Measurements from ENCODE around the gene WFIKKN2. TPM values are rescaled to one million over a fixed set of nuclear protein-coding genes. Genes with fewer than 3 reads are reported as not detected.

WFIKKN2 gene
- total and polyA plus RNA-seq, 2 of the 8 experiments (the other 6 are each of a cell fraction or from before 2014, with no cell fraction given): 0.07 to 0.30 TPM

DNA sequence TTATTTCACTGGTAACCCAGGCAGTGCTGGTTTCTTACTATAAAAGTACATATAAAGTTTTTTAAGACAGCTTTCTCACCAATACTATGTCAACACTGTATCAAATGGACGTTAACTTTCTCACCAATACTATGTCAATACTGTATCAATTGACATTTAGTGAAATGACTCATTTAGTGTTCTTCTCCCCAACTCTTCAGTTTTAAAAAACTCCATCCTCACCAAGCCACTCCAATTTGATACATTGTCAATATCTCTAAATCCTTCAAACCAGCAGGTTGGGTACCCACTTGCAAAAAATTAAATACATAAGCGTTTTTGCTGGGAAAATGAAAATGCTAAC, 25.9 kb downstream of the WFIKKN2 start:
- no peak overlapping the region for H3K9ac ChIP-seq (replicated peaks in 1 of 4; ENCODE audit: extremely low read depth in 1 of 4, low read depth in 3 of 4, low read length in 3 of 4)
- no peaks in the 10 kb centered on the region for H3K79me1 ChIP-seq (ENCODE audit: low read depth, low read length)
- no peak overlapping the region for H3K14ac ChIP-seq (ENCODE audit: insufficient read length)
- DNase-seq (ENCODE audit: low read depth in 1 of 2, low spot score in 2 of 2): no peak
- H3K9me3 ChIP-seq (ENCODE audit: insufficient read depth in 2 of 2, low read depth in 1 of 2, low read length in 1 of 2): no peaks in the 10 kb centered on the region
- H3K79me2 ChIP-seq (ENCODE audit: control insufficient read depth in 1 of 2, insufficient read depth in 2 of 2, low read length in 2 of 2): peaks cover 0 to 37% of the 10 kb centered on the region in 2 experiments; a peak in 3 of 4 replicates
- no peak overlapping the region for H2BK20ac ChIP-seq (ENCODE audit: low read length)
- H4K8ac ChIP-seq (ENCODE audit: extremely low read depth, insufficient read depth, low read length): no peak overlapping the region
- H2AFZ ChIP-seq (ENCODE audit: low read length): no peak overlapping the region
- H2AK5ac ChIP-seq (ENCODE audit: low read depth, low read length): no peak overlapping the region
- H3K27ac ChIP-seq (ENCODE audit: low read depth, low read length): no peak overlapping the region
- 89% methylated on average over 2 of the region's 2 CpGs; no CpG with 5 or more reads in 1 of the 2 experiments for WGBS, 2 experiments (ENCODE audit: extremely low coverage in 1 of 2, insufficient coverage in 1 of 2, insufficient read length in 1 of 2, insufficient replicate concordance in 2 of 2, low coverage in 1 of 2, low lambda C conversion rate in 2 of 2, missing lambda C conversion rate in 1 of 2)
- H3K23ac ChIP-seq (ENCODE audit: insufficient read length): no peak overlapping the region
- no peak overlapping the region for H3K4ac ChIP-seq (replicated peaks; ENCODE audit: insufficient read length, low read depth, low read length)
- H2BK5ac ChIP-seq (ENCODE audit: low read depth, low read length): no peak overlapping the region
- TF ChIP-seq SRF (IDR thresholded peaks at IDR 0.05; ENCODE audit: low read depth, low read length) (no peak), FOSL1 (IDR thresholded peaks at IDR 0.05; ENCODE audit: insufficient read depth, low read depth, low read length) (no peak)
- TF ChIP-seq, protein P1, sequence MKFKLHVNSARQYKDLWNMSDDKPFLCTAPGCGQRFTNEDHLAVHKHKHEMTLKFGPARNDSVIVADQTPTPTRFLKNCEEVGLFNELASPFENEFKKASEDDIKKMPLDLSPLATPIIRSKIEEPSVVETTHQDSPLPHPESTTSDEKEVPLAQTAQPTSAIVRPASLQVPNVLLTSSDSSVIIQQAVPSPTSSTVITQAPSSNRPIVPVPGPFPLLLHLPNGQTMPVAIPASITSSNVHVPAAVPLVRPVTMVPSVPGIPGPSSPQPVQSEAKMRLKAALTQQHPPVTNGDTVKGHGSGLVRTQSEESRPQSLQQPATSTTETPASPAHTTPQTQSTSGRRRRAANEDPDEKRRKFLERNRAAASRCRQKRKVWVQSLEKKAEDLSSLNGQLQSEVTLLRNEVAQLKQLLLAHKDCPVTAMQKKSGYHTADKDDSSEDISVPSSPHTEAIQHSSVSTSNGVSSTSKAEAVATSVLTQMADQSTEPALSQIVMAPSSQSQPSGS (IDR thresholded peaks at IDR 0.05; ENCODE audit: low read length): no peak
- H2BK12ac ChIP-seq (ENCODE audit: low read depth, low read length): no peak overlapping the region
- H3K18ac ChIP-seq (ENCODE audit: extremely low read depth, low read length): no peak overlapping the region
- peaks cover 7 to 12% of the 10 kb centered on the region in 2 experiments for H4K20me1 ChIP-seq (replicated peaks in 1 of 2; ENCODE audit: control insufficient read depth in 1 of 2, insufficient read depth in 2 of 2, low read length in 2 of 2)
- no peaks in the 10 kb centered on the region for H3K27me3 ChIP-seq (replicated peaks in 1 of 4; ENCODE audit: control insufficient read depth in 3 of 4, extremely low read depth in 1 of 4, insufficient read depth in 3 of 4, low read length in 3 of 4)
- H2BK120ac ChIP-seq (replicated peaks; ENCODE audit: low read depth, low read length): no peak overlapping the region
- no peak overlapping the region for H4K5ac ChIP-seq (ENCODE audit: insufficient read length, low read depth, low read length)
- H3K36me3 ChIP-seq (ENCODE audit: control insufficient read depth in 2 of 4, insufficient read depth in 4 of 4, low read length in 3 of 4): peaks cover 0 to 14% (median 4%) of the 10 kb centered on the region in 4 experiments; a peak in 4 of 8 replicates
- no peak overlapping the region for H3K4me2 ChIP-seq (ENCODE audit: insufficient read depth in 1 of 2, low read depth in 2 of 2, low read length in 2 of 2)
- no peak overlapping the region for H2BK15ac ChIP-seq (ENCODE audit: low read length)
- no peak overlapping the region for H3K4me3 ChIP-seq (ENCODE audit: extremely low read depth in 1 of 4, insufficient read depth in 2 of 4, low read depth in 3 of 4, low read length in 4 of 4)
- no peaks in the 10 kb centered on the region for H3K23me2 ChIP-seq (ENCODE audit: low read depth, low read length)
- no peak overlapping the region for H4K91ac ChIP-seq (replicated peaks; ENCODE audit: insufficient read length, low read length)
- ChIA-PET POLR2A (ENCODE audit: partially characterized antibody) (interaction anchor here (0.9 to 9.7 kb wide), 3 partner anchors 9 to 87 kb away, joined by 3 to 308 read pairs (median 17); no protein-coding TSS in a partner anchor), CTCF (ENCODE audit: partially characterized antibody) (interaction anchor here (0.7 to 31.7 kb wide), 9 partner anchors 9 to 87 kb away, joined by 3 to 735 read pairs (median 3); no protein-coding TSS in a partner anchor)
- no peak overlapping the region for H3K56ac ChIP-seq (replicated peaks; ENCODE audit: insufficient read length, low read depth, low read length)
- FAIRE-seq: no peak
- H3K4me1 ChIP-seq (replicated peaks in 1 of 4; ENCODE audit: control insufficient read depth in 3 of 4, insufficient read depth in 4 of 4, low read length in 3 of 4): no peaks in the 10 kb centered on the region; a peak in 2 of 7 replicates

All from H1 (cell line).